B cell (primary cell): Measurements from ENCODE around the gene LRRC15.

Experiments used
- EZH2 ChIP-seq: IDR thresholded peaks from 2 replicates; pipeline ENCODE4 v1.6.1; 2012; ENCODE audit warnings: borderline replicate concordance, low read depth, mild to moderate bottlenecking, moderate library complexity, low read length; ENCODE audit not compliant: insufficient read depth, poor library complexity, severe bottlenecking
- TF ChIP-seq, protein P1 (sequence below): fragments of 200-600 bp; IDR thresholded peaks from one replicate; pipeline ENCODE4 v1.8.0; 2022; ENCODE audit warnings: antibody characterized with exemption, mild to moderate bottlenecking

DNA sequence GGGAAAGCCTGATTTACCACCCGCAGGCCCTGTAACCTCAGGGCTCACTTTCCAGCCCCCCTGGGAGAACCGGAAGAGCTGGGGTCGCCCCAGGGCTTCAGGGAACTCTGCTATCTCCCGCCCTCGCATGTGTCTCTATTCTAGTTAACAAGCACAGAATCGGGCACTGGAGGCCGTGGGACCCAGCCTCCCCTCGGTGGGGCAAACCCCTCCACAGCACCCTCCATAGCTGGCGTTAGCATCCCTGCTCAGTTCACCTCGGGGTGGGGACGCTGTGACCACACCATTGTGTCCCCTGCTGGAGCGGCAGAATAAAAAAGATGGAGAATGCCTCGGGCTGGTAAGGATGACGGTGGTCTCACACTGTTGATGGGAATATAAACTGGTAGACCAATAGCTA, 3.5 kb upstream of the LRRC15 start:
- TF ChIP-seq, protein P1, sequence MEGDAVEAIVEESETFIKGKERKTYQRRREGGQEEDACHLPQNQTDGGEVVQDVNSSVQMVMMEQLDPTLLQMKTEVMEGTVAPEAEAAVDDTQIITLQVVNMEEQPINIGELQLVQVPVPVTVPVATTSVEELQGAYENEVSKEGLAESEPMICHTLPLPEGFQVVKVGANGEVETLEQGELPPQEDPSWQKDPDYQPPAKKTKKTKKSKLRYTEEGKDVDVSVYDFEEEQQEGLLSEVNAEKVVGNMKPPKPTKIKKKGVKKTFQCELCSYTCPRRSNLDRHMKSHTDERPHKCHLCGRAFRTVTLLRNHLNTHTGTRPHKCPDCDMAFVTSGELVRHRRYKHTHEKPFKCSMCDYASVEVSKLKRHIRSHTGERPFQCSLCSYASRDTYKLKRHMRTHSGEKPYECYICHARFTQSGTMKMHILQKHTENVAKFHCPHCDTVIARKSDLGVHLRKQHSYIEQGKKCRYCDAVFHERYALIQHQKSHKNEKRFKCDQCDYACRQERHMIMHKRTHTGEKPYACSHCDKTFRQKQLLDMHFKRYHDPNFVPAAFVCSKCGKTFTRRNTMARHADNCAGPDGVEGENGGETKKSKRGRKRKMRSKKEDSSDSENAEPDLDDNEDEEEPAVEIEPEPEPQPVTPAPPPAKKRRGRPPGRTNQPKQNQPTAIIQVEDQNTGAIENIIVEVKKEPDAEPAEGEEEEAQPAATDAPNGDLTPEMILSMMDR = no peak
- TF ChIP-seq EZH2 = no peak
